GM12873 (cell line): ENCODE results near the gene TMEM238.

Source experiments
- CTCF ChIP-seq: IDR thresholded peaks from 2 replicates; pipeline ENCODE4 v1.5.1; 2012; ENCODE audit warnings: low read depth, mild to moderate bottlenecking, moderate library complexity, low read length, control low read depth; ENCODE audit not compliant: insufficient read depth; ENCODE audit errors: missing control alignments

Gene TMEM238

GRCh38 chr19:55384131-55384919 is at the start of gene TMEM238:
TSS of gene TMEM238 (minus strand) at chr19:55384292. CDS start at chr19:55384259, 33 bp downstream.
- TF ChIP-seq CTCF: no peak

- no peak for TF ChIP-seq CTCF
Measured at GRCh38 chr19:55433292-55433691, 49.2 kb upstream of the TMEM238 start.

GRCh38 chr19:55432241-55432959 is 48.3 kb upstream of the TMEM238 start:
- TF ChIP-seq CTCF: no peak

GRCh38 chr19:55431183-55431582 is 47.1 kb upstream of the TMEM238 start:
- no peak for TF ChIP-seq CTCF

- no peak for TF ChIP-seq CTCF
Measured at GRCh38 chr19:55426042-55426441, 42.0 kb upstream of the TMEM238 start.

GRCh38 chr19:55424518-55424917 is 40.4 kb upstream of the TMEM238 start:
- TF ChIP-seq CTCF: no peak

GRCh38 chr19:55423225-55424005 is 39.3 kb upstream of the TMEM238 start:
- TF ChIP-seq CTCF: no peak
